H1 (cell line): ENCODE measurements around the gene FEV. TPM values are rescaled to one million over a fixed set of nuclear protein-coding genes. Genes with fewer than 3 reads are reported as not detected.

Experiments
- CTCF ChIA-PET: fragments of 300-600 bp; sonication (Branson Sonifier 250); formaldehyde crosslinking; loops from one replicate; lab custom pipeline; 2021; ENCODE audit not compliant: partially characterized antibody; lab: Charles Lee
- POLR2A ChIA-PET: fragments of 300-600 bp; sonication (Branson Sonifier 250); formaldehyde crosslinking; loops from one replicate; lab custom pipeline; 2021; ENCODE audit warnings: inconsistent platforms; ENCODE audit not compliant: partially characterized antibody; lab: Charles Lee
- DNase-seq, 2 experiments: peaks; one replicate each; pipeline versions ENCODE4 v3.0.0 to v3.0.0-alpha.2; 2010 to 2022; ENCODE audit warnings: low spot score in 2 of 2, low read depth in 1 of 2, mixed read lengths in 1 of 2
- FAIRE-seq: peaks from 2 replicates; lab custom pipeline; 2011; peaks lifted over from hg19 to GRCh38; lab: Jason Lieb, UNC
- H2AFZ ChIP-seq: 2 replicates; pipeline ENCODE4 v1.8.1; 2012; ENCODE audit warnings: low read length, inconsistent platforms
- H2AK5ac ChIP-seq: 2 replicates; pipeline ENCODE4 v1.6.1; 2013; ENCODE audit warnings: low read depth, low read length
- H2BK120ac ChIP-seq: replicated peaks from 2 replicates; pipeline ENCODE3; 2013; ENCODE audit warnings: low read depth, low read length, inconsistent platforms
- H2BK12ac ChIP-seq: 2 replicates; pipeline ENCODE4 v1.6.1; 2013; ENCODE audit warnings: low read depth, low read length
- H2BK15ac ChIP-seq: 2 replicates; pipeline ENCODE4 v1.6.1; 2013; ENCODE audit warnings: low read length
- H2BK20ac ChIP-seq: 2 replicates; pipeline ENCODE4 v1.6.1; 2013; ENCODE audit warnings: low read length
- H2BK5ac ChIP-seq: 2 replicates; pipeline ENCODE4 v1.6.1; 2013; ENCODE audit warnings: low read depth, low read length
- H3K14ac ChIP-seq: 2 replicates; pipeline ENCODE4 v1.6.1; 2013; ENCODE audit warnings: inconsistent platforms; ENCODE audit not compliant: insufficient read length
- H3K18ac ChIP-seq: 2 replicates; pipeline ENCODE4 v1.6.1; 2013; ENCODE audit warnings: low read length; ENCODE audit errors: extremely low read depth
- H3K23ac ChIP-seq: 2 replicates; pipeline ENCODE4 v1.6.1; 2013; ENCODE audit warnings: inconsistent platforms; ENCODE audit not compliant: insufficient read length
- H3K23me2 ChIP-seq: 2 replicates; pipeline ENCODE4 v1.6.1; 2013; ENCODE audit warnings: low read depth, low read length
- H3K27ac ChIP-seq: 2 replicates; pipeline ENCODE4 v1.6.1; 2011; ENCODE audit warnings: low read depth, low read length, inconsistent platforms
- H3K27me3 ChIP-seq, 4 experiments: replicated peaks in 1 of 4; 1 replicate in 1 of 4; 2 replicates in 3 of 4; pipeline versions ENCODE4 v1.6.1 to v1.8.1; 2011 to 2013; ENCODE audit warnings: low read length in 3 of 4, mild to moderate bottlenecking in 3 of 4, inconsistent platforms in 2 of 4, mixed read lengths in 2 of 4, moderate library complexity in 1 of 4; ENCODE audit not compliant: control insufficient read depth in 3 of 4, insufficient read depth in 3 of 4; ENCODE audit errors: extremely low read depth in 1 of 4
- H3K36me3 ChIP-seq, 4 experiments: 2 replicates each; pipeline versions ENCODE4 v1.6.1 to v1.8.1; 2011 to 2013; ENCODE audit warnings: mild to moderate bottlenecking in 4 of 4, low read length in 3 of 4, moderate library complexity in 2 of 4, control low read depth in 1 of 4, inconsistent platforms in 1 of 4; ENCODE audit not compliant: insufficient read depth in 4 of 4, control insufficient read depth in 2 of 4
- H3K4ac ChIP-seq: replicated peaks from 2 replicates; pipeline ENCODE3; 2013; ENCODE audit warnings: low read length, low read depth, mixed read lengths, inconsistent platforms; ENCODE audit not compliant: insufficient read length
- H3K4me1 ChIP-seq, 4 experiments: replicated peaks in 1 of 4; 1 replicate in 1 of 4; 2 replicates in 3 of 4; pipeline versions ENCODE4 v1.6.1 to v1.8.1; 2011 to 2013; ENCODE audit warnings: low read length in 3 of 4, inconsistent platforms in 2 of 4, mixed read lengths in 1 of 4; ENCODE audit not compliant: insufficient read depth in 4 of 4, control insufficient read depth in 3 of 4
- H3K4me2 ChIP-seq, 2 experiments: 2 replicates each; pipeline versions ENCODE4 v1.6.1 to v1.8.1; 2011 to 2013; ENCODE audit warnings: low read depth in 2 of 2, low read length in 2 of 2, control low read depth in 1 of 2, inconsistent platforms in 1 of 2, mild to moderate bottlenecking in 1 of 2; ENCODE audit not compliant: insufficient read depth in 1 of 2
- H3K4me3 ChIP-seq, 4 experiments: fragments of 200-600, 300-600 bp in 1 of 4; sonication (generic), shearing (Covaris generic), sonication (Bioruptor Twin) in 1 of 4; 2 replicates each; pipeline versions ENCODE4 v1.5.1 to v1.8.1; 2011 to 2016; ENCODE audit warnings: low read length in 4 of 4, low read depth in 3 of 4, control low read depth in 2 of 4, inconsistent platforms in 2 of 4, mild to moderate bottlenecking in 2 of 4, mixed read lengths in 1 of 4, moderate library complexity in 1 of 4; ENCODE audit not compliant: insufficient read depth in 2 of 4; ENCODE audit errors: extremely low read depth in 1 of 4
- H3K56ac ChIP-seq: replicated peaks from 2 replicates; pipeline ENCODE3; 2013; ENCODE audit warnings: low read depth, mild to moderate bottlenecking, mixed read lengths, low read length, inconsistent platforms; ENCODE audit not compliant: insufficient read length
- H3K79me1 ChIP-seq: 2 replicates; pipeline ENCODE4 v1.6.1; 2013; ENCODE audit warnings: low read depth, low read length, control low read depth
- H3K79me2 ChIP-seq, 2 experiments: 2 replicates each; pipeline versions ENCODE4 v1.6.1 to v1.8.1; 2012 to 2013; ENCODE audit warnings: low read length in 2 of 2, mild to moderate bottlenecking in 2 of 2, inconsistent platforms in 1 of 2; ENCODE audit not compliant: insufficient read depth in 2 of 2, control insufficient read depth in 1 of 2
- H3K9ac ChIP-seq, 4 experiments: replicated peaks in 1 of 4; 1 replicate in 1 of 4; 2 replicates in 3 of 4; pipeline versions ENCODE4 v1.6.1 to v1.8.1; 2011 to 2013; ENCODE audit warnings: low read depth in 3 of 4, low read length in 3 of 4, control low read depth in 2 of 4, mild to moderate bottlenecking in 2 of 4, moderate library complexity in 2 of 4, inconsistent platforms in 1 of 4; ENCODE audit errors: extremely low read depth in 1 of 4
- H3K9me3 ChIP-seq, 2 experiments: 2 replicates each; pipeline versions ENCODE4 v1.6.1 to v1.8.1; 2012 to 2013; ENCODE audit warnings: mild to moderate bottlenecking in 2 of 2, moderate library complexity in 2 of 2, control low read depth in 1 of 2, inconsistent platforms in 1 of 2, low read depth in 1 of 2, low read length in 1 of 2, mixed read lengths in 1 of 2; ENCODE audit not compliant: insufficient read depth in 2 of 2
- H4K20me1 ChIP-seq, 2 experiments: replicated peaks in 1 of 2; 2 replicates each; pipeline versions ENCODE3 to v1.8.1; 2011 to 2013; ENCODE audit warnings: inconsistent platforms in 2 of 2, low read length in 2 of 2, mild to moderate bottlenecking in 1 of 2; ENCODE audit not compliant: insufficient read depth in 2 of 2, control insufficient read depth in 1 of 2
- H4K5ac ChIP-seq: 2 replicates; pipeline ENCODE4 v1.6.1; 2013; ENCODE audit warnings: low read length, low read depth, mixed read lengths, inconsistent platforms; ENCODE audit not compliant: insufficient read length
- H4K8ac ChIP-seq: 2 replicates; pipeline ENCODE4 v1.8.0; 2013; ENCODE audit warnings: mild to moderate bottlenecking, moderate library complexity, low read length, inconsistent platforms; ENCODE audit not compliant: insufficient read depth; ENCODE audit errors: extremely low read depth
- H4K91ac ChIP-seq: replicated peaks from 2 replicates; pipeline ENCODE3; 2013; ENCODE audit warnings: low read length, mixed read lengths, inconsistent platforms; ENCODE audit not compliant: insufficient read length
- BCL11A ChIP-seq, 2 experiments: IDR thresholded peaks; one replicate each; pipeline ENCODE4 v1.6.1; 2011; ENCODE audit warnings: low read depth in 2 of 2, low read length in 2 of 2, mild to moderate bottlenecking in 2 of 2
- CBX5 ChIP-seq: fragments of 300-800, 300-1000 bp; sonication (generic); IDR thresholded peaks from 2 replicates; pipeline ENCODE4 v1.7.1; 2016; ENCODE audit warnings: antibody characterized with exemption, low read length, low read depth
- CTBP2 ChIP-seq: IDR thresholded peaks from 2 replicates; pipeline ENCODE4 v1.7.0; 2011; ENCODE audit warnings: borderline replicate concordance, mild to moderate bottlenecking, moderate library complexity, mixed read lengths, low read length; ENCODE audit not compliant: insufficient read depth, insufficient read length
- E2F6 ChIP-seq: IDR thresholded peaks from 2 replicates; pipeline ENCODE4 v1.6.1; 2012; ENCODE audit warnings: inconsistent platforms
- EZH2 ChIP-seq: fragments of 200-600 bp; sonication (generic); IDR thresholded peaks from 2 replicates; pipeline ENCODE4 v1.7.1; 2012; ENCODE audit warnings: low read depth, mild to moderate bottlenecking, moderate library complexity, low read length, inconsistent platforms; ENCODE audit not compliant: severe bottlenecking
- JUND ChIP-seq: IDR thresholded peaks from 2 replicates; pipeline ENCODE4 v1.6.1; 2011; ENCODE audit warnings: mild to moderate bottlenecking, improper control_type of control experiment, low read length
- KDM4A ChIP-seq: IDR thresholded peaks from one replicate; pipeline ENCODE4 v1.7.1; 2012; ENCODE audit warnings: low read depth, mild to moderate bottlenecking, moderate library complexity, low read length, inconsistent platforms; ENCODE audit not compliant: severe bottlenecking
- RNF2 ChIP-seq: fragments of 200-900, 300-1000 bp; sonication (generic); IDR thresholded peaks from 2 replicates; pipeline ENCODE4 v1.7.1; 2016; ENCODE audit warnings: borderline replicate concordance, low read depth, mild to moderate bottlenecking, antibody characterized with exemption, low read length; ENCODE audit not compliant: poor library complexity, severe bottlenecking; ENCODE audit errors: missing control alignments
- SP2 ChIP-seq: IDR thresholded peaks from 2 replicates; pipeline ENCODE4 v1.6.1; 2012; ENCODE audit warnings: mild to moderate bottlenecking, low read length, inconsistent platforms
- SUZ12 ChIP-seq: fragments of 200-600 bp; sonication (generic); IDR thresholded peaks from 2 replicates; pipeline ENCODE4 v1.6.1; 2012; ENCODE audit warnings: mild to moderate bottlenecking, inconsistent platforms, low read length, moderate library complexity, mixed read lengths
- ZNF274 ChIP-seq: IDR thresholded peaks from 2 replicates; pipeline ENCODE4 v1.7.0; 2012; ENCODE audit warnings: low read length, borderline replicate concordance; ENCODE audit errors: extremely low read depth
- WGBS, 2 experiments: shearing (Covaris generic) in 1 of 2; methylation state at CpG; one replicate each; pipeline versions ENCODE4 v1.1.6 to v1.1.7; 2013 to 2015; ENCODE audit warnings: low lambda C conversion rate in 2 of 2, mixed read lengths in 2 of 2, inconsistent platforms in 1 of 2, low coverage in 1 of 2, missing lambda C conversion rate in 1 of 2; ENCODE audit not compliant: insufficient replicate concordance in 2 of 2, insufficient coverage in 1 of 2, insufficient read length in 1 of 2; ENCODE audit errors: extremely low coverage in 1 of 2, missing lambda C conversion rate in 1 of 2; 5-methylcytosine and 5-hydroxymethylcytosine counted together
- polyA plus RNA-seq, 7 experiments: library from polyadenylated mRNA; depleted of rRNA in 3 of 7; stranded (reverse) in 5 of 7; unstranded in 2 of 7; fragments of >200 nt in 5 of 7; fragments of 200-250 nt in 2 of 7; gene quantifications; 1 replicate in 5 of 7; 2 replicates in 1 of 7; 4 replicates in 1 of 7; pipeline versions ENCODE4 v1.2.1 to v1.2.3, GENCODE V29; 2011 to 2013; ENCODE audit warnings: missing spikeins in 2 of 7, mixed read lengths in 2 of 7
- total RNA-seq: library from RNA; stranded (reverse); fragmentation: NEBNext Ultra II Directional; extraction: Animal tissue kit (Norgen Biotek cat#: 25700); gene quantifications from 2 replicates; pipeline ENCODE4 v1.2.1, GENCODE V29; 2021

Gene FEV
- total and polyA plus RNA-seq, 2 of the 8 experiments (the other 6 are each of a cell fraction or from before 2014, with no cell fraction given) = not detected

- ChIA-PET POLR2A (no interaction called here), CTCF (interaction anchor here (0.6 to 19.5 kb wide), 18 partner anchors 12 to 308 kb away, joined by 3 to 284 read pairs (median 23); partner anchors contain the start of genes CFAP65, CRYBA2, FEV and IHH)
- Histone ChIP-seq H3K4me1 (peaks cover 0 to 28% (median 21%) of the 10 kb centered on the region in 4 experiments; a peak in 6 of 7 replicates), H3K23ac (no peak overlapping the region), H3K4me2 (no peak overlapping the region; a peak in 1 of 4 replicates), H3K27me3 (peaks cover 54 to 73% (median 67%) of the 10 kb centered on the region in 4 experiments), H4K8ac (no peak overlapping the region), H3K79me1 (no peaks in the 10 kb centered on the region), H2BK12ac (no peak overlapping the region), H3K79me2 (no peaks in the 10 kb centered on the region), H4K5ac (no peak overlapping the region), H2BK120ac (no peak overlapping the region), H4K20me1 (peaks cover 1 to 7% of the 10 kb centered on the region in 2 experiments), H3K27ac (no peak overlapping the region), H3K23me2 (peaks cover 10% of the 10 kb centered on the region; the same call in 1 of the 2 replicates), H3K56ac (no peak overlapping the region), H3K18ac (no peak overlapping the region), H2BK20ac (no peak overlapping the region), H2BK15ac (0 out of 2 replicates have a peak overlapping the region, but pooled peaks have one; percentile 12), H2AFZ (no peak overlapping the region), H4K91ac (no peak overlapping the region), H2BK5ac (no peak overlapping the region), H3K4ac (no peak overlapping the region), H3K4me3 (no peak overlapping the region), H3K9me3 (no peaks in the 10 kb centered on the region), H3K9ac (no peak overlapping the region), H3K36me3 (0 out of 8 replicates have a peak, but pooled peaks cover 0 to 5% (median 0%) of the 10 kb centered on the region in 4 experiments), H3K14ac (no peak overlapping the region), H2AK5ac (no peak overlapping the region)
- DNase-seq = no peak
- WGBS, 2 experiments = 77% methylated on average over 3 of the region's 3 CpGs; no CpG with 5 or more reads in 1 of the 2 experiments
- no peak for FAIRE-seq
- TF ChIP-seq E2F6 (no peak), CBX5 (no peak), CTBP2 (no peak), EZH2 (no peak), RNF2 (no peak), BCL11A (IDR thresholded peaks at IDR 0.05; ENCODE audit: low read depth in 2 of 2, low read length in 2 of 2) (no peak), JUND (no peak), SP2 (no peak), SUZ12 (no peak; the same call in 1 of the 2 replicates), ZNF274 (no peak), KDM4A (no peak)
Measured at GRCh38 chr2:219003979-219004378, 19.0 kb upstream of the FEV start.
